H1 (cell line): ENCODE data around the gene CXCR5. TPM values are rescaled to one million over a fixed set of nuclear protein-coding genes. Genes with fewer than 3 reads are reported as not detected.

Source experiments
- CTCF ChIA-PET: fragments of 300-600 bp; sonication (Branson Sonifier 250); formaldehyde crosslinking; loops from one replicate; lab custom pipeline; 2021; ENCODE audit not compliant: partially characterized antibody; lab: Charles Lee
- POLR2A ChIA-PET: fragments of 300-600 bp; sonication (Branson Sonifier 250); formaldehyde crosslinking; loops from one replicate; lab custom pipeline; 2021; ENCODE audit warnings: inconsistent platforms; ENCODE audit not compliant: partially characterized antibody; lab: Charles Lee
- DNase-seq, 2 experiments: peaks; one replicate each; pipeline versions ENCODE4 v3.0.0 to v3.0.0-alpha.2; 2010 to 2022; ENCODE audit warnings: low spot score in 2 of 2, low read depth in 1 of 2, mixed read lengths in 1 of 2
- FAIRE-seq: peaks from 2 replicates; lab custom pipeline; 2011; peaks lifted over from hg19 to GRCh38; lab: Jason Lieb, UNC
- H2AFZ ChIP-seq: 2 replicates; pipeline ENCODE4 v1.8.1; 2012; ENCODE audit warnings: low read length, inconsistent platforms
- H2AK5ac ChIP-seq: 2 replicates; pipeline ENCODE4 v1.6.1; 2013; ENCODE audit warnings: low read depth, low read length
- H2BK120ac ChIP-seq: replicated peaks from 2 replicates; pipeline ENCODE3; 2013; ENCODE audit warnings: low read depth, low read length, inconsistent platforms
- H2BK12ac ChIP-seq: 2 replicates; pipeline ENCODE4 v1.6.1; 2013; ENCODE audit warnings: low read depth, low read length
- H2BK15ac ChIP-seq: 2 replicates; pipeline ENCODE4 v1.6.1; 2013; ENCODE audit warnings: low read length
- H2BK20ac ChIP-seq: 2 replicates; pipeline ENCODE4 v1.6.1; 2013; ENCODE audit warnings: low read length
- H2BK5ac ChIP-seq: 2 replicates; pipeline ENCODE4 v1.6.1; 2013; ENCODE audit warnings: low read depth, low read length
- H3K14ac ChIP-seq: 2 replicates; pipeline ENCODE4 v1.6.1; 2013; ENCODE audit warnings: inconsistent platforms; ENCODE audit not compliant: insufficient read length
- H3K18ac ChIP-seq: 2 replicates; pipeline ENCODE4 v1.6.1; 2013; ENCODE audit warnings: low read length; ENCODE audit errors: extremely low read depth
- H3K23ac ChIP-seq: 2 replicates; pipeline ENCODE4 v1.6.1; 2013; ENCODE audit warnings: inconsistent platforms; ENCODE audit not compliant: insufficient read length
- H3K23me2 ChIP-seq: 2 replicates; pipeline ENCODE4 v1.6.1; 2013; ENCODE audit warnings: low read depth, low read length
- H3K27ac ChIP-seq: 2 replicates; pipeline ENCODE4 v1.6.1; 2011; ENCODE audit warnings: low read depth, low read length, inconsistent platforms
- H3K27me3 ChIP-seq, 4 experiments: replicated peaks in 1 of 4; 1 replicate in 1 of 4; 2 replicates in 3 of 4; pipeline versions ENCODE4 v1.6.1 to v1.8.1; 2011 to 2013; ENCODE audit warnings: low read length in 3 of 4, mild to moderate bottlenecking in 3 of 4, inconsistent platforms in 2 of 4, mixed read lengths in 2 of 4, moderate library complexity in 1 of 4; ENCODE audit not compliant: control insufficient read depth in 3 of 4, insufficient read depth in 3 of 4; ENCODE audit errors: extremely low read depth in 1 of 4
- H3K36me3 ChIP-seq, 4 experiments: 2 replicates each; pipeline versions ENCODE4 v1.6.1 to v1.8.1; 2011 to 2013; ENCODE audit warnings: mild to moderate bottlenecking in 4 of 4, low read length in 3 of 4, moderate library complexity in 2 of 4, control low read depth in 1 of 4, inconsistent platforms in 1 of 4; ENCODE audit not compliant: insufficient read depth in 4 of 4, control insufficient read depth in 2 of 4
- H3K4ac ChIP-seq: replicated peaks from 2 replicates; pipeline ENCODE3; 2013; ENCODE audit warnings: low read length, low read depth, mixed read lengths, inconsistent platforms; ENCODE audit not compliant: insufficient read length
- H3K4me1 ChIP-seq, 4 experiments: replicated peaks in 1 of 4; 1 replicate in 1 of 4; 2 replicates in 3 of 4; pipeline versions ENCODE4 v1.6.1 to v1.8.1; 2011 to 2013; ENCODE audit warnings: low read length in 3 of 4, inconsistent platforms in 2 of 4, mixed read lengths in 1 of 4; ENCODE audit not compliant: insufficient read depth in 4 of 4, control insufficient read depth in 3 of 4
- H3K4me2 ChIP-seq, 2 experiments: 2 replicates each; pipeline versions ENCODE4 v1.6.1 to v1.8.1; 2011 to 2013; ENCODE audit warnings: low read depth in 2 of 2, low read length in 2 of 2, control low read depth in 1 of 2, inconsistent platforms in 1 of 2, mild to moderate bottlenecking in 1 of 2; ENCODE audit not compliant: insufficient read depth in 1 of 2
- H3K4me3 ChIP-seq, 4 experiments: fragments of 200-600, 300-600 bp in 1 of 4; sonication (generic), shearing (Covaris generic), sonication (Bioruptor Twin) in 1 of 4; 2 replicates each; pipeline versions ENCODE4 v1.5.1 to v1.8.1; 2011 to 2016; ENCODE audit warnings: low read length in 4 of 4, low read depth in 3 of 4, control low read depth in 2 of 4, inconsistent platforms in 2 of 4, mild to moderate bottlenecking in 2 of 4, mixed read lengths in 1 of 4, moderate library complexity in 1 of 4; ENCODE audit not compliant: insufficient read depth in 2 of 4; ENCODE audit errors: extremely low read depth in 1 of 4
- H3K56ac ChIP-seq: replicated peaks from 2 replicates; pipeline ENCODE3; 2013; ENCODE audit warnings: low read depth, mild to moderate bottlenecking, mixed read lengths, low read length, inconsistent platforms; ENCODE audit not compliant: insufficient read length
- H3K79me1 ChIP-seq: 2 replicates; pipeline ENCODE4 v1.6.1; 2013; ENCODE audit warnings: low read depth, low read length, control low read depth
- H3K79me2 ChIP-seq, 2 experiments: 2 replicates each; pipeline versions ENCODE4 v1.6.1 to v1.8.1; 2012 to 2013; ENCODE audit warnings: low read length in 2 of 2, mild to moderate bottlenecking in 2 of 2, inconsistent platforms in 1 of 2; ENCODE audit not compliant: insufficient read depth in 2 of 2, control insufficient read depth in 1 of 2
- H3K9ac ChIP-seq, 4 experiments: replicated peaks in 1 of 4; 1 replicate in 1 of 4; 2 replicates in 3 of 4; pipeline versions ENCODE4 v1.6.1 to v1.8.1; 2011 to 2013; ENCODE audit warnings: low read depth in 3 of 4, low read length in 3 of 4, control low read depth in 2 of 4, mild to moderate bottlenecking in 2 of 4, moderate library complexity in 2 of 4, inconsistent platforms in 1 of 4; ENCODE audit errors: extremely low read depth in 1 of 4
- H3K9me3 ChIP-seq, 2 experiments: 2 replicates each; pipeline versions ENCODE4 v1.6.1 to v1.8.1; 2012 to 2013; ENCODE audit warnings: mild to moderate bottlenecking in 2 of 2, moderate library complexity in 2 of 2, control low read depth in 1 of 2, inconsistent platforms in 1 of 2, low read depth in 1 of 2, low read length in 1 of 2, mixed read lengths in 1 of 2; ENCODE audit not compliant: insufficient read depth in 2 of 2
- H4K20me1 ChIP-seq, 2 experiments: replicated peaks in 1 of 2; 2 replicates each; pipeline versions ENCODE3 to v1.8.1; 2011 to 2013; ENCODE audit warnings: inconsistent platforms in 2 of 2, low read length in 2 of 2, mild to moderate bottlenecking in 1 of 2; ENCODE audit not compliant: insufficient read depth in 2 of 2, control insufficient read depth in 1 of 2
- H4K5ac ChIP-seq: 2 replicates; pipeline ENCODE4 v1.6.1; 2013; ENCODE audit warnings: low read length, low read depth, mixed read lengths, inconsistent platforms; ENCODE audit not compliant: insufficient read length
- H4K8ac ChIP-seq: 2 replicates; pipeline ENCODE4 v1.8.0; 2013; ENCODE audit warnings: mild to moderate bottlenecking, moderate library complexity, low read length, inconsistent platforms; ENCODE audit not compliant: insufficient read depth; ENCODE audit errors: extremely low read depth
- H4K91ac ChIP-seq: replicated peaks from 2 replicates; pipeline ENCODE3; 2013; ENCODE audit warnings: low read length, mixed read lengths, inconsistent platforms; ENCODE audit not compliant: insufficient read length
- RFX5 ChIP-seq: IDR thresholded peaks from 2 replicates; pipeline ENCODE4 v1.6.1; 2011; ENCODE audit warnings: low read depth, low read length, improper control_type of control experiment, borderline replicate concordance
- WGBS, 2 experiments: shearing (Covaris generic) in 1 of 2; methylation state at CpG; one replicate each; pipeline versions ENCODE4 v1.1.6 to v1.1.7; 2013 to 2015; ENCODE audit warnings: low lambda C conversion rate in 2 of 2, mixed read lengths in 2 of 2, inconsistent platforms in 1 of 2, low coverage in 1 of 2, missing lambda C conversion rate in 1 of 2; ENCODE audit not compliant: insufficient replicate concordance in 2 of 2, insufficient coverage in 1 of 2, insufficient read length in 1 of 2; ENCODE audit errors: extremely low coverage in 1 of 2, missing lambda C conversion rate in 1 of 2; 5-methylcytosine and 5-hydroxymethylcytosine counted together
- polyA plus RNA-seq, 7 experiments: library from polyadenylated mRNA; depleted of rRNA in 3 of 7; stranded (reverse) in 5 of 7; unstranded in 2 of 7; fragments of >200 nt in 5 of 7; fragments of 200-250 nt in 2 of 7; gene quantifications; 1 replicate in 5 of 7; 2 replicates in 1 of 7; 4 replicates in 1 of 7; pipeline versions ENCODE4 v1.2.1 to v1.2.3, GENCODE V29; 2011 to 2013; ENCODE audit warnings: missing spikeins in 2 of 7, mixed read lengths in 2 of 7
- total RNA-seq: library from RNA; stranded (reverse); fragmentation: NEBNext Ultra II Directional; extraction: Animal tissue kit (Norgen Biotek cat#: 25700); gene quantifications from 2 replicates; pipeline ENCODE4 v1.2.1, GENCODE V29; 2021

Gene CXCR5
- total and polyA plus RNA-seq, 2 of the 8 experiments (the other 6 are each of a cell fraction or from before 2014, with no cell fraction given) = not detected

GRCh38 chr11:118913411-118914125 lies 29.9 kb downstream of the CXCR5 start:
- Histone ChIP-seq H3K4ac (peak overlapping the region; percentile 91), H2BK5ac (peak overlapping the region; percentile 100), H2BK20ac (peak overlapping the region; percentile 100; the same call in 1 of the 2 replicates), H2BK12ac (peak overlapping the region; percentile 99), H3K14ac (no peak overlapping the region), H3K27me3 (no peaks in the 10 kb centered on the region), H3K9ac (peak overlapping the region in 2 of 4 experiments; percentile 25 to 64; a peak in 4 of 7 replicates), H3K23me2 (peaks cover 20% of the 10 kb centered on the region), H2AFZ (no peak overlapping the region), H3K4me3 (peak overlapping the region in 1 of 4 experiments; percentile 61; a peak in 2 of 8 replicates), H3K79me2 (peaks cover 4 to 73% of the 10 kb centered on the region in 2 experiments), H3K9me3 (no peaks in the 10 kb centered on the region), H4K20me1 (peaks cover 0 to 5% of the 10 kb centered on the region in 2 experiments), H4K8ac (peak overlapping the region; percentile 11), H3K18ac (peak overlapping the region; percentile 99), H2BK120ac (peak overlapping the region; percentile 90), H4K91ac (peak overlapping the region; percentile 88), H3K23ac (no peak overlapping the region), H2AK5ac (peak overlapping the region; percentile 17; the same call in 1 of the 2 replicates), H3K27ac (peak overlapping the region; percentile 89), H3K4me2 (peak overlapping the region; percentile 76 to 92), H3K4me1 (peaks cover 13 to 80% (median 66%) of the 10 kb centered on the region in 4 experiments), H4K5ac (peak overlapping the region; percentile 70), H3K79me1 (peaks cover 12% of the 10 kb centered on the region), H3K56ac (no peak overlapping the region), H3K36me3 (no peaks in the 10 kb centered on the region), H2BK15ac (peak overlapping the region; percentile 88; the same call in 1 of the 2 replicates)
- POLR2A ChIA-PET = interaction anchor here (0.6 to 10.7 kb wide), 12 partner anchors 18 to 816 kb away, joined by 3 to 101 read pairs (median 3); partner anchors contain the start of genes CENATAC, DDX6 and PHLDB1
- no peak for FAIRE-seq
- CTCF ChIA-PET = interaction anchor here (0.6 to 2.9 kb wide), 7 partner anchors 12 to 224 kb away, joined by 3 to 12 read pairs (median 3); no protein-coding TSS in a partner anchor
- no peak for DNase-seq
- 60% methylated on average over 4 of the region's 9 CpGs; no CpG with 5 or more reads in 1 of the 2 experiments for WGBS, 2 experiments
- TF ChIP-seq RFX5 = no peak
